GM19035 (cell line): ENCODE data around the gene CDK5RAP2.
"Not testable (repeated sequence)": the region's sequence is repeated elsewhere in the genome, so short reads cannot be mapped to it uniquely, and the experiment has no call there.

Experiments
- ATAC-seq: cut with Tn5 transposase; IDR thresholded peaks from one replicate; pipeline ENCODE4 v1.9.1; 2021; ENCODE audit not compliant: unreplicated experiment

Gene CDK5RAP2

DNA sequence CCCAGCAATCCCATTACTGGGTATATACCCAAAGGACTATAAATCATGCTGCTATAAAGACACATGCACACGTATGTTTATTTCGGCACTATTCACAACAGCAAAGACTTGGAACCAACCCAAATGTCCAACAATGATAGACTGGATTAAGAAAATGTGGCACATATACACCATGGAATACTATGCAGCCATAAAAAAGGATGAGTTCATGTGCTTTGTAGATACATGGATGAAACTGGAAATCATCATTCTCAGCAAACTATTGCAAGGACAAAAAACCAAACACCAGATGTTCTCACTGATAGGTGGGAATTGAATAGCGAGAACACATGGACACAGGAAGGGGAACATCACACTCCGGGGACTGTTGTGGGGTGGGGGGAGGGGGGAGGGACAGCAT is 64.0 kb downstream of the CDK5RAP2 start:
- not testable (repeated sequence) for ATAC-seq

DNA sequence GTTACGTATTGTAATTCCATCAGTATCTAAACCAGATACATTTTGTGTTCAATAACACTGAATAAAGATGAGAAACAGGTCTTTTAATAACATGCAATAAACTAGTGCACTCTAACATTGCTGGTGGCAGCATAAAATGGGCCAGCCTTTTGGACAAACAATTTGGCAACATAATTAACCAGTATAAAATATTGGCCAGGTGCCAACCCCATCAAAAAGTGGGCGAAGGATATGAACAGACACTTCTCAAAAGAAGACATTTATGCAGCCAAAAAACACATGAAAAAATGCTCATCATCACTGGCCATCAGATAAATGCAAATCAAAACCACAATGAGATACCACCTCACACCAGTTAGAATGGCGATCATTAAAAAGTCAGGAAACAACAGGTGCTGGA is 64.5 kb downstream of the CDK5RAP2 start:
- not testable (repeated sequence) for ATAC-seq

DNA sequence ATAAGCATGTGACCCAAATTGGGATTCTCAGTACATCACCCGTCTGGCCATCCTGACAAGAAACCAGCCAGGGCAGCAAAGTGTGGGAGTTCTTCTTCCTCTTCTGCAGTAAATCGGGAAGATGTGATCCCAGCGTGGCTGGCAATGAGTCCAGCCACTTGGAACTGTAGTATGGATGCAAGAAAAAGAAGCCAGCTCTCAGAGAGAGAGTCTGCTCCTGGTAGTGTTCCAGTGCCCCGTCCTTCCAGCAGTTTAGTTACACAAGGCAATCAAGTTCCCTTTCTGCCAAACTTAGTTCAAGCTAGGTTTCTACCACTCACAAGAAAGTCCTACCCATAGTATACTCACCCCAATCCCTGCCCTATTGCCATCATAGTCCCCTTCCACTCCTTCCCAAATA is 65.6 kb downstream of the CDK5RAP2 start:
- no peak for ATAC-seq

DNA sequence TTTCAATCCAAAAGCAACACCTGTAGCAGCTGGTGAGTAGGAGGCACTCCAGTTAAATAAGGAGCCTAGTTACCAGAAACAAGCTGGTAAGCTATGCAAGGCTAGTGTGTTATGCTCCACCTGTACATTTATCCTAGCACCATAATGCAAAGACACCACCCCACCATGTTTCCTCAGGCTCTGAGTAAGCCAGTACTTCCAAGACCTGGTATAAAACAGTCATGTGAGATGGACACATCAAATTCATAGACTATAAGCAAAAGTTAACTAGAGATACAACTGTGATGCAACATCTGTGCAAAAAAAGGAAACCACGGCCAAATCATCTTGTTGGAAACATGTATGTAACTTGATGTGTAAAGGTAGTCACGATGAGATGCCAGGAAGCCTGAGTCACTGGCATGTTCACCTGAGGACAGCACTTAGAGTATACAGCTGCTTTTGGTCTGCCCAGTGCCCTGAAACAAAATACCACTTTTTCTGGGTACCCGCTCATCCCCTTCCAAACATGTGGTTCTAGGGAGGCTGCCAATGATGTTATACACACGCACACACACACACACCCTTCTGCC is 66.1 kb downstream of the CDK5RAP2 start:
- ATAC-seq, result no peak

DNA sequence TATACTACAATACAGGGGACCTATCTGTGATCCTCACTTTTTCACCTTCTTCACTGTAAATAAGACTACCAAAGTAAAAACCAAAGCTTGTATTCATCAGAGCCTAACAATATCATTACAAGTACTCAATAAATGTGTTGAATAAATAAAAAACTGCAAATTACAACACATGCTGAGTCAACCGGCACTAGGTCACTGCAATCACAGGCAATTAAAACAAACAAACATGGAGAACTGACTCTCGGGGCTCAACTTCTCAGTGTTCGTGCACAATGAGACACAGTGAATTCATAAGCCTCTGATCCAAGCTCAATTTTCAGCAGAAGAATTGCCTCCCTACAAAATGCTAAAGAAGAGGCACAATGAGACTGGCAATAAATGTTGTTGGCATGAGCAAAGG is 69.2 kb downstream of the CDK5RAP2 start:
- ATAC-seq, result no peak

DNA sequence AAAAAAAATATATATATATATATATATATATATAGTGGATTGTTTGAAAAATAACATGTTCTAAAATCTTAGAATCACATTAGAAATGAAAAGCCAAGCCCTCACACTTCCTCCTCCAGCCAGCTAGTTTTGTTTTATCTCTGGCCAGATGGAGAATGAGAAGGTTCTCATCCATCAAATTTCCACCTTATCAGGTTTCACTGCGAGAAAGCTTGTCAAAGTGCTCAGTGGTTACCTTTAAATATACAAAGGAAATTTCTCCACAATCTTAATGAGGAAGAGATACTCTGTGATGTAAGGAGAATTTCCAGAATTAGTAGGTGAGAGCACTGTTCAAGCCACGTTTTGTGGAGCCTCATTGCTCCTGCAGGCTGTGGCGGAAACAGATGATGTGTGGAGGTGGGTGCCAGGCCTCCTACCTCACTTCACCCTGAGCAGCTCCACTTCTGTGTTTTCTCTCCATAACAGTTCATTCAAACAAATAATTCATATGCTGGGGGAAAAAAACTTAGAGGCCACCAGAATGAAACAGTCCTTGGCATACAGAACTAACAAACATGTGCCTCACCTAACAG is 71.9 kb downstream of the CDK5RAP2 start:
- no peak for ATAC-seq

DNA sequence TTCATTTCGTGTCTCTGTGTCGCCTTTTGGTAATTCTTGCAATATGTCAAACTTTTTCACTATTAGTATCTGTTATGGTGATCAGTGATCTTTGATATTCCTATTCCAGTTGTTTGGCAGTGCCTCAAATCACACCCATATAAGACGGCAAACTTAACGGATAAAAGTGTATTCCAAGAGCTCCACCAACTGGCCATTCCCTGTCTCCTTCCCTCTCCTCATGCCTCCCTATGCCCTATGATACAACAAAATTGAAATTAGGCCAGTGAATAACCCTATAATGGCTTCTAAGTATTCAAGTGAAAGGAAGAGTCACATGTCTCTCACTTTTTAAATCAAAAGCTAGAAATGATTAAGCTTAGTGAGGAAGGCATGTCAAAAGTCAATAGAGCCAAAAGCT is 74.8 kb downstream of the CDK5RAP2 start:
- ATAC-seq, result no peak

DNA sequence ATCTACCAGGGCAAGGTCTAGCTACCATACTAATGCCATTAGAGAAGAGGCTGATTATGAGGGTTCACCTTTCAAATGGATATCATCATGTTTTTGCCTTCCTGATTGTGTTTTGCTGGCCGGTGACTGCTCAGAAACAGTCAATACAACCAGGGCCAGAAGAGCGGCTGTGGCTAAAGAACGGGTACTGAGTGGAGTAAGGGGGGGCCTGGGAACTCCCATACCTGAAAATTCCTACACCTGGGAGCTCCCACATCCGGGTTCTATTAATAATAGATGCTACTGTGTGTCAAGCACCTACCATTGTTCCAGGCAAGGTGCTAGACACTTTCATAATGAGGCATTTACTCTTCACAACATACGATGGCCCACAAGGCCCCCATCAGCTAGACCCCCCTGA is 79.2 kb downstream of the CDK5RAP2 start:
- no peak for ATAC-seq

DNA sequence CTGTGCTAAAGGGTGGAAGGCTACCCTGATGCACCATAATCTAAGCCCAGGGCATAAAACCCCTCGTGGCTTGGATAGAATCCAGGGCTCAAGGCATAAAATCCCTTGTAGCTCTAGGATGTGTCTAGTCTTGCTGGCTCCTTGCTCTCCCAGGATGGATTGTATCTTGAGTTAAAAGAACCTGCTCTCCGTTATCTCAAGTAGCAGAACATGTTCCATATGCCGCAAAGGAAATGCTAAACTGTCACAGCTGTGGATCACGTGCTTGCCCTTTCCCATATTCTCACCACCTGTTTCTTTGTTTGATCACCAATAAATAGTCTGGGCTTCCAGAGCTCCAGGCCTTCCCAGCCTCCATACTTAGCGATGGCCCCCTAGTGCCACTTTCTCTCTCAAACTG is 82.1 kb downstream of the CDK5RAP2 start:
- ATAC-seq, result not testable (repeated sequence)

DNA sequence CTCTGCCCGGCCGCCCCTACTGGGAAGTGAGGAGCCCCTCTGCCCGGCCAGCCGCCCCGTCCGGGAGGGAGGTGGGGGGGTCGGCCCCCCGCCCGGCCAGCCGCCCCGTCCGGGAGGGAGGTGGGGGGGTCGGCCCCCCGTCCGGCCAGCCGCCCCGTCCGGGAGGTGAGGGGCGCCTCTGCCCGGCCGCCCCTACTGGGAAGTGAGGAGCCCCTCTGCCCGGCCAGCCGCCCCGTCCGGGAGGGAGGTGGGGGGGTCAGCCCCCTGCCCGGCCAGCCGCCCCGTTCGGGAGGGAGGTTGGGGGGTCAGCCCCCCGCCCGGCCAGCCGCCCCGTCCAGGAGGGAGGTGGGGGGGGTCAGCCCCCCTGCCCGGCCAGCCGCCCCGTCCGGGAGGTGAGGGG is 83.5 kb downstream of the CDK5RAP2 start:
- ATAC-seq, result not testable (repeated sequence)

DNA sequence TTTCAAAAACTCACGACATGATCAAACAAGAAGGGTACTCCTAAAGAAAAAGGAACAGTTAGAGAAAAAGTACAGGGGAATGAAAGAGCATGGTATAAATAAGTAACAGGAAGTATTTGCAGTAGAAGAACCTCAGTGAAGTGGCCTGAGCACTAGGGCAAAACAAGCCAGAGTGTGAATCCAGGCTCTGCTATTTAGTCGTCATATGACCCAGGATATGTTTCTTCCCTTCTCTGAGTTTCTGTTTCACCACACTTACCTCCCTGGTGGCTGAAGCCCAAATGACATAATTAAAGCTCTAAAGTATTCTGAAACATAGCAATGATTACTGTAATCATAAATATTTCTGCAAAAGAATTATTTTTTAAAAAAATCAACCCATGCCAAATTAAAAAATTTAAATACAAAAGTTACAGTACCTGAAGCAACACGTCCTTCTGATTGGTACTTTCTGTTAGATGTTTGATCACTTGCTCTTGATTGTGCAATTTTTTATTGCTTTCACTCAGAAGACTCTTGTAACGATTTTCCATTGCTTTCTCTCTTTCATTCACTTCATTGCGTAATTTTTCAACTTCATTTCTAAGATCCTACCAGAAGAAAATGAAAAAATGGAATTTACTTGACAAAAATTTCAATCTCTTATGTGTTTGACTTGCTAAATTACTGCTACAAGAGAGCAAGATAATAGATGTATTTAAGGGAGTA is 88.9 kb downstream of the CDK5RAP2 start:
- peak; percentile 73 for ATAC-seq

DNA sequence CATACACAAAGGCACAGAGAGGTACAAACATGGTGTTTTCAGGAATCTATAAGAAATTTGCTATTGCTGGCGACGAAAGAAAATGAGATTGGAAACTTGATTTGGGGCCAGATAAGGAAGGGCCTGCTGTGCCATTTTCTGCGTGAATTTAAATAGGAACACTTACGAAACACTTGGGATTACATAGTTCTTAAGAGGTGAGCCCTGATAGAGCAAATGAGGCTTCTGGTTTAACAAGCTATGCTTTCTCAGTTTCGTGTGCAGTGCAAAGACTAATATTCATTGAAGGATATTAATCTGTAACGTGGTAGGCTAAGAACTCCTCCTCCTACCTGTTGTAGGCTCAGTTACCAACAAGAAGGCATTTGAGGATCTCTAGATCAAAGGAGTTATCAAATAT is 93.1 kb downstream of the CDK5RAP2 start:
- no peak for ATAC-seq

DNA sequence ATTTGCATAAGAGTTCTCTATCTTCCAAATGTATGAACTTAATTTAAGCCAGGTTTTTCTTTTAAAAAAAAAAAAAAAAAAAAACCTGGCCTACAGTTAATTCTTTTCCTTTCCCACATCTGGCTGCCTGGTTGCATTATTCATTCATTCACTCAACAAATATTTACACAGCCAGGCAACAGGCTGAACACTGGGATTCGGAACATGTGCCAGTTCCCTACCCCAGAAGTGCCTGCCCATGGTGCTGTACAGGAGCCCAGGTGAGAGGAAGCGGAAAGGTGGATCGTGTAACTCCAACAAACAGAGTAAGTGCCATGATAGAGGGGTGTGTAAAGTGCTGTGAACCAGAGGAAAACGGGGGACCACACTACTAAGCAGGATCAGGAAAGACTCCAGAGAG is 93.6 kb downstream of the CDK5RAP2 start:
- ATAC-seq, result no peak

DNA sequence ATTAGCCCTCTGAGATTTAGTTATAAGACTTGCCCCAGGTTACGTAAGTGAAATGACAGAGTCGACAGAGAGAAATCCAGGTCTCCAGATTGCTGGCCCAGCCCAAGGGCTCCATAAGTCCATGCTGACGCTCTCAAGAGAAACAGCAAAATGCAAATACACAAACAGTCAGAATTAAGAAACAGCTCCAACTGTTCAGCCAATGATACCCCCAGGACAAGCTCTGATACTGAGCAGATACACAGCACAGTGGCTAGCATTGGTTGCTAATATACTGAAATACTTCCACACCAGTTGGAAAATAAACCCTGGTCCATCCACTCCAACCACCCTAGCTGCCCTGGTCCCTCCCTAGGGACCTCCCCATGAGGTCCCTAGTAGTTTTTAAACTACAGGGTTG is 94.2 kb downstream of the CDK5RAP2 start:
- no peak for ATAC-seq

DNA sequence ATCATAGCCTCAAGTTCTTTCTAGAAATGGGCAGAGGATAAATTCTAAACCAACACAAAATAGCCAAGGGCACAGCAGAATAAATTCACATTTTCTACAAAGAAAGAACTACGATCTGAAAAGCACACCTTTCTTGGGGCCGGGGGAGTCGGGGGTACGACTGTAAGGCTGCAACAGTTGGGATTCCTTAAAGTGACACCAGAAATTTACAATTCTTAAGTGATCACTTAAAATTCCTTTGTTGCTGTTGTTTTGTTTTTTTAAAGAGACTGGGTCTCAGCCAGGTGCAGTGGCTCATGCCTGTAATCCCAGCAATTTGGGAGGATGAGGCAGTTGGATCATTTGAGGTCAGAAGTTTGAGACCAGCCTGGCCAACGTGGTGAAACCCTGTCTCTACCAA is 95.8 kb downstream of the CDK5RAP2 start:
- ATAC-seq, result no peak

DNA sequence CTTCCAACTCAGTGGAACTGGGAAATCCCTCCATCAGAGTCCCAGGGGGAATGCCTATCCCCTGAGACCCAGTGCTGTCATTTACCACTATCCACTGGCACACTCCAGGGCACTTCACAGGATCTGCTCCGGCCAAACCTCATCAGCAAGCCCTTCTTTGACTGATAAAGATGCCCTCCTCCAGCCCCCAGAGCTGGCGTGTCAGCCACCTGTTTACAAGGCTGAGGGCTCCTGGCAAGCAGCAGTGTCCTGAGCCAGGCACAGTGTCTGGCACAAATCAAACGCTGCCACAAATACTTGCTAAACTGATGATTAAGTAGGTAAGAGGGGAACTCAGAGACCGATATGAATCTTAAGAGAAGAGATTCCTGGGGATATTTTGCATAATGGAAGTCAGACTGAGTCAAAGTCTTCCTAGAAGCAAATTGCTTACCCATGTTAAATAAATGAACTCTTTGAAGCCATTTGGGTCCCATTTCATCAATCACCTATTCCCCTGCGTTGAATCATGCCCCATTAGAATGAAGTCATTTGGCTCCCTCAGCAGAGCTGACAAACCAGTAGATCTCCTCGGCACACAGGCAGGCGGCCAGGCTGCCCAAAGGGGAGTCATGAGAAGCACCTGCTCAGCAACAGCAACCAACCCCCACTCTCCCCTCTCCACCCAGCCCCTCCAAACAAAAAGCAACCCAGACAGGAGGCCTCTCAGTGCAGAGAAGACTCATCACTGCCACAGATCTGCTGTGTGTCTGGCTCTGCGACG is 97.4 kb downstream of the CDK5RAP2 start:
- ATAC-seq, result no peak

DNA sequence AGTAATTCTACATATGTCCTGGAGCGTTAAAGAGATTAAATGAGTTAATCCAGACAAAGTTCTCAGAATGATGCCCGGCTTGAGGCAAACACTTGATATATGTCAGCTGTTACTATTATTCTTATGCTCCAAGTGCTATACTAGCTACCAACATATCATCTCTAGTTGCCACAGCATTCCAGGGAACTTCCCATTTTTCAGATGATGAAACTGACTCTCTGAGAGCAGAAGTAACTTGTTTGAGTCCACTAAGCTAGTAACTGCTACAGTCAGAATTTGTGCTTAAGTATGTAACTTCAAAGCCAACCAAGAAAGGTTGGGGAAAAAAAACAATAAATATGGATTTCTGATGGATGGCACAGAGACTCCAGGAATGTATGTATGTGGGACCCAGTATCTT is 98.1 kb downstream of the CDK5RAP2 start:
- no peak for ATAC-seq

DNA sequence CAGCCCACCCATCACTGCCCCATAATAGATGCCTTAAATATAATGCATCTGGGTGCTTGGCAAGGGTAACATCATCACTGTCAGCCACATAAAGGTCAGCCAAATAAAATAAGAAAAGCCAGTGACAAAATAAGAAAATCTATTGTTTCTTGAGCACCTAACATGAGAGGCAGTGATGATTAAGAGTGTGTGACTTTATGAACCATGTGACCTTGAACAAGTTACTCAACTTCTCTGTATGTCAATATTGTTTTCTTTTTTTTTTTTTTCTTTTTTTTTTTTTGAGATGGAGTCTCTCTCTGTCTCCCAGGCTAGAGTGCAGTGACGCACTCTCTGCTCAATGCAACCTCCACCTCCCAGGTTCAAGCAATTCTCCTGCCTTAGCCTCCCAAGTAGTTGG is 98.7 kb downstream of the CDK5RAP2 start:
- no peak for ATAC-seq

DNA sequence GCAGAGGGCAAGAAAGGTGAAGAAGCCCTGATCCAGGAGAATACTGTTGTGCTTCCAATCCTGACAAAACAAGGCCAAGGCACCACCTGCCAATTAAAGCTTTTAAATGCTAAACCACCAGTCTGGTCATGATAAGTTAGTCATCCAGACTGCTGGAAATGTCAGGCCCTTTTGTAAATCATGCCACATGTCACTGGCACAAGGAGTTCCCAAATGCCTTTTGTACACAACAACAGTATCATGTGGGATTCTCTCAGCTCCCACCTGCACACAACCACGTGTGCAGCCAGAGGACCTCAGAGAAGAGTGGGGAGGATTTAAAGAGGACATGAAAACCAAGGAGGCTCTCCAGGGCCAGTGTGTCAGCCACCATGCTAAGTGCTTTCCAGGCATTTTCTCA is 99.3 kb downstream of the CDK5RAP2 start:
- no peak for ATAC-seq

DNA sequence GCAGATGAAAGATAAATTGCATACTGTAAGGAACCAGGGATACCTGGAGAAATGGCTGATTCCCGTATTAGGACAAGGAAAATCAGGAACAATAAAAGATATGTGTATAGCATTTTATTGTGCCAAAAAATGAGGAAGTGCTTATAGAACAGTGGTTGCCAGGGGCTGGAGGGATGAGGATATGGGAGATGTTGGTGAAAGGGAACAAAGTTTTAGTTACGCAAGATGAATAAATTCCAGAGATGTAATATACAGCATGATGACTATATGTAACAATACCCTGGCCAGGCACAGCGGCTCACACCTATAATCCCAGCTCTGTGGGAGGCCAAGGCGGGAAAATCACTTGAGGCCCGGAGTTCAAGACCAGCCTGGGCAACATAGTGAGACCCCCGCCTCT is 101.8 kb downstream of the CDK5RAP2 start:
- no peak for ATAC-seq

DNA sequence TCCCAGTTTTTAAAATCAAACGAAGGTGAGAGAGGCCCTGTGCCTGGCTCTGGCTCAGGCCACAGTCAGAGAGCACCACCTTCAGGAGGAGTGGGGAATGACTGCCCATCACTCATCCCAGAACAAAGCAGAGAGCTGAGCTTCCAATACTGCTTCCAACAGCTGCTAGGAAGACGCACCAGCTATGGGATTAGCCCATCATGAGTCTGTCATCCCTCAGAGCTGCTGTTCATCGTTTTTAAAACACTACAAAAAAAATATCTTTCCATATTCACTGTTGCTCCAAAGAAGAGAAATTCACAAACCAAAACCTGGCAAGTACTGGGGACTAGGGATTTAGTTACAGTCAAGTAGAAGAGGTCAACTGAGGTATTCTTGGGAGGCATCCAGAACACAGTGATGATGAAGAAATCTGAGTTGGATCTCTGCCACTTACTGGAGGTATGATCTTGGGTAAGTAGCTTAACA is 102.4 kb downstream of the CDK5RAP2 start:
- ATAC-seq, result peak; percentile 61

DNA sequence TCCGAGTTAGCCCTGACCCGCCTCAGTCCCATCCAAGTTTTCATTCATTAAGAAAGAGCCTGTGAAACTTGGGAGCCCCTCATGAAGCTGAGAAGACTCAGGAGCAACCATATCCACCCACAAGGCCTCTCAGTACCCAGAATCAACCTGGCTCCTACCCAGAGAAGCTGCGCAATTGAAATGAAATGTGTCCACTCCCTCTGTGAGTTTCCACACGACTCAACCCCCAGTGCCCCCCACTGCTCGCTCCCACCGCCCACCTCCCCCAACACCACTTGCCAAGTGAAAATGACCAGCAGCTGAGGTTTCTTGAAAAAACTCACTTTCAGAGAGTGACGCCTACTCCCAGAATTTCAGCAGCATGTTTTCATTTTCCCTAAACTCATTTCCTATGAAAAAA is 104.6 kb downstream of the CDK5RAP2 start:
- no peak for ATAC-seq
